ENCODE results near the gene PLEKHG5. TPM values are rescaled to one million over a fixed set of nuclear protein-coding genes. Genes with fewer than 3 reads are reported as not detected.

PLEKHG5 gene
- 21.8 and 34.8 TPM in 2 replicates for total RNA-seq
- polyA plus RNA-seq: 9.6 and 18.7 TPM in 2 replicates

- TF ChIP-seq CTCF (IDR thresholded peaks at IDR 0.05; ENCODE audit: low read depth, low read length): no peak
Observed at GRCh38 chr1:6491480-6491962, at the start of gene PLEKHG5. Gene PLEKHG5, minus strand, starts transcription at chr1:6491667. Its CDS starts 14,096 bp downstream, at chr1:6477571.

GRCh38 chr1:6538956-6539355 is 47.5 kb upstream of the PLEKHG5 start:
- Histone ChIP-seq H3K9me3 (ENCODE audit: low read depth) (no peaks in the 10 kb centered on the region), H3K4me3 (no peak overlapping the region), H3K4me1 (ENCODE audit: low read depth) (no peaks in the 10 kb centered on the region), H3K27ac (no peak overlapping the region), H3K27me3 (no peaks in the 10 kb centered on the region), H3K36me3 (peaks cover 10% of the 10 kb centered on the region)
- DNase-seq (ENCODE audit: low read depth in 1 of 2, low spot score in 1 of 2): no peak
- TF ChIP-seq CTCF (IDR thresholded peaks at IDR 0.05; ENCODE audit: low read depth, low read length): no peak

More at GRCh38 chr1:6491480-6491962, at the start of gene PLEKHG5:
- no peaks in the 10 kb centered on the region for H3K9me3 ChIP-seq (ENCODE audit: low read depth)
- no peaks in the 10 kb centered on the region for H3K36me3 ChIP-seq
- peak within 1 kb of the TSS; percentile 56 for H3K4me3 ChIP-seq
- H3K27ac ChIP-seq: no peak within 1 kb of the TSS
- peak in 1 of 2 donors; percentile 41 for DNase-seq (ENCODE audit: low read depth in 1 of 2, low spot score in 1 of 2)
- peaks cover 4% of the 10 kb centered on the region for H3K4me1 ChIP-seq (ENCODE audit: low read depth)
- H3K27me3 ChIP-seq: no peaks in the 10 kb centered on the region

GRCh38 chr1:6536291-6536690 is 44.8 kb upstream of the PLEKHG5 start:
- DNase-seq (ENCODE audit: low read depth in 1 of 2, low spot score in 1 of 2): no peak
- Histone ChIP-seq H3K4me1 (ENCODE audit: low read depth) (no peaks in the 10 kb centered on the region), H3K27me3 (no peaks in the 10 kb centered on the region), H3K9me3 (ENCODE audit: low read depth) (no peaks in the 10 kb centered on the region), H3K27ac (no peak overlapping the region), H3K36me3 (peaks cover 25% of the 10 kb centered on the region), H3K4me3 (no peak overlapping the region)
- TF ChIP-seq CTCF (IDR thresholded peaks at IDR 0.05; ENCODE audit: low read depth, low read length): no peak

GRCh38 chr1:6535214-6535613 is 43.7 kb upstream of the PLEKHG5 start:
- TF ChIP-seq CTCF (IDR thresholded peaks at IDR 0.05; ENCODE audit: low read depth, low read length): no peak
- H3K4me3 ChIP-seq: no peak overlapping the region
- H3K4me1 ChIP-seq (ENCODE audit: low read depth): no peaks in the 10 kb centered on the region
- no peak overlapping the region for H3K27ac ChIP-seq
- H3K9me3 ChIP-seq (ENCODE audit: low read depth): no peaks in the 10 kb centered on the region
- no peak for DNase-seq (ENCODE audit: low read depth in 1 of 2, low spot score in 1 of 2)
- H3K36me3 ChIP-seq: peaks cover 32% of the 10 kb centered on the region
- H3K27me3 ChIP-seq: no peaks in the 10 kb centered on the region

- Histone ChIP-seq H3K9me3 (ENCODE audit: low read depth) (no peaks in the 10 kb centered on the region), H3K27ac (no peak overlapping the region), H3K4me1 (ENCODE audit: low read depth) (no peaks in the 10 kb centered on the region), H3K4me3 (no peak overlapping the region), H3K27me3 (no peaks in the 10 kb centered on the region), H3K36me3 (peaks cover 38% of the 10 kb centered on the region)
- no peak for DNase-seq (ENCODE audit: low read depth in 1 of 2, low spot score in 1 of 2)
- TF ChIP-seq CTCF (IDR thresholded peaks at IDR 0.05; ENCODE audit: low read depth, low read length): no peak
Observed at GRCh38 chr1:6534248-6534822, 42.9 kb upstream of the PLEKHG5 start.

All from cardiac muscle cell (in vitro differentiated cells and primary cell).